ENCODE data around the gene MRPL22.

GRCh38 chr5:154999865-155000264 lies 59.0 kb downstream of the MRPL22 start:
- TF ChIP-seq POLR2A (IDR thresholded peaks at IDR 0.05) (no peak), CTCF (IDR thresholded peaks at IDR 0.05) (no peak)

Data from esophagus squamous epithelium (tissue), 4 donors.